IMR-90 (cell line): ENCODE results near the gene ISCA1. TPM values are rescaled to one million over a fixed set of nuclear protein-coding genes. Genes with fewer than 3 reads are reported as not detected.

Experiments used
- ATAC-seq: fragments of 200-7000 bp; cut with Tn5 transposase; 2 replicates; pipeline ENCODE4 v1.9.1; 2020; ENCODE audit warnings: low read depth, mild to moderate bottlenecking, moderate library complexity
- BruUV-seq: library from RNA; stranded (reverse); fragments of 400-500 nt; replicated peaks from 2 replicates; lab custom pipeline; 2021; lab: Mats Ljungman, UMichigan
- CTCF ChIA-PET: fragments of 300-600 bp; formaldehyde crosslinking; extraction: SDS; loops from one replicate; lab custom pipeline; 2021; ENCODE audit warnings: antibody characterized with exemption; lab: Yijun Ruan, JAX
- POLR2A ChIA-PET: fragments of 300-600 bp; sonication (Branson Sonifier 250); formaldehyde crosslinking; loops from one replicate; lab custom pipeline; 2022; ENCODE audit warnings: antibody characterized with exemption; ENCODE audit not compliant: unreplicated experiment; lab: Charles Lee
- DNase-seq: peaks from one replicate; pipeline ENCODE4 v3.0.0; 2013
- H2AFZ ChIP-seq: replicated peaks from 2 replicates; pipeline ENCODE3; 2013; ENCODE audit warnings: low read length, mild to moderate bottlenecking; ENCODE audit not compliant: poor library complexity
- H2AK5ac ChIP-seq: 2 replicates; pipeline ENCODE4 v1.6.1; 2013; ENCODE audit warnings: low read depth, low read length, inconsistent platforms
- H2AK9ac ChIP-seq: replicated peaks from 2 replicates; pipeline ENCODE3; 2013; ENCODE audit warnings: mild to moderate bottlenecking, low read depth, low read length, moderate library complexity; ENCODE audit not compliant: poor library complexity
- H2BK120ac ChIP-seq: 2 replicates; pipeline ENCODE4 v1.6.1; 2013; ENCODE audit warnings: low read depth, low read length, inconsistent platforms
- H2BK15ac ChIP-seq: 3 replicates; pipeline ENCODE4 v1.6.1; 2013; ENCODE audit warnings: low read depth, low read length, inconsistent platforms
- H2BK20ac ChIP-seq: 2 replicates; pipeline ENCODE4 v1.6.1; 2013; ENCODE audit warnings: low read depth, mild to moderate bottlenecking, inconsistent platforms, low read length, moderate library complexity
- H2BK5ac ChIP-seq: 2 replicates; pipeline ENCODE4 v1.6.1; 2013; ENCODE audit warnings: mild to moderate bottlenecking, low read depth, low read length, inconsistent platforms; ENCODE audit not compliant: poor library complexity, severe bottlenecking
- H3K14ac ChIP-seq: replicated peaks from 2 replicates; pipeline ENCODE4 v1.6.1; 2013; ENCODE audit warnings: low read depth, low read length, inconsistent platforms
- H3K18ac ChIP-seq: 2 replicates; pipeline ENCODE4 v1.6.1; 2013; ENCODE audit warnings: low read depth, low read length, control low read depth
- H3K23ac ChIP-seq: 2 replicates; pipeline ENCODE4 v1.6.1; 2013; ENCODE audit warnings: low read depth, low read length, inconsistent platforms
- H3K27ac ChIP-seq: 2 replicates; pipeline ENCODE4 v1.5.1; 2013; ENCODE audit warnings: mild to moderate bottlenecking, control low read depth, low read length; ENCODE audit not compliant: insufficient read depth
- H3K27me3 ChIP-seq: 2 replicates; pipeline ENCODE4 v1.6.1; 2013; ENCODE audit warnings: low read length; ENCODE audit not compliant: control insufficient read depth, insufficient read depth
- H3K36me3 ChIP-seq: 2 replicates; pipeline ENCODE4 v1.6.1; 2013; ENCODE audit warnings: low read length, mixed read lengths; ENCODE audit not compliant: control insufficient read depth, insufficient read depth
- H3K4ac ChIP-seq: 2 replicates; pipeline ENCODE4 v1.6.1; 2013; ENCODE audit warnings: low read depth, low read length, inconsistent platforms
- H3K4me1 ChIP-seq: 2 replicates; pipeline ENCODE4 v1.6.1; 2013; ENCODE audit warnings: low read length, mixed read lengths; ENCODE audit not compliant: control insufficient read depth, insufficient read depth
- H3K4me2 ChIP-seq: 2 replicates; pipeline ENCODE4 v1.6.1; 2013; ENCODE audit warnings: low read depth, mild to moderate bottlenecking, control low read depth, low read length, moderate library complexity
- H3K4me3 ChIP-seq: 2 replicates; pipeline ENCODE4 v1.5.1; 2013; ENCODE audit warnings: low read depth, mild to moderate bottlenecking, control low read depth, low read length, moderate library complexity; ENCODE audit not compliant: insufficient read depth
- H3K56ac ChIP-seq: 2 replicates; pipeline ENCODE4 v1.6.1; 2013; ENCODE audit warnings: low read length, inconsistent platforms; ENCODE audit not compliant: insufficient read depth; ENCODE audit errors: extremely low read depth
- H3K79me1 ChIP-seq, 2 experiments: 2 replicates each; pipeline ENCODE4 v1.6.1; 2013; ENCODE audit warnings: low read length in 2 of 2, inconsistent platforms in 1 of 2, low read depth in 1 of 2
- H3K9ac ChIP-seq: 2 replicates; pipeline ENCODE4 v1.6.1; 2013; ENCODE audit warnings: low read depth, low read length, control low read depth
- H3K9me1 ChIP-seq: 2 replicates; pipeline ENCODE4 v1.6.1; 2013; ENCODE audit warnings: low read length, inconsistent platforms; ENCODE audit not compliant: insufficient read depth
- H3K9me3 ChIP-seq: 2 replicates; pipeline ENCODE4 v1.6.1; 2013; ENCODE audit warnings: low read length; ENCODE audit not compliant: control insufficient read depth, insufficient read depth
- H4K20me1 ChIP-seq: 2 replicates; pipeline ENCODE4 v1.6.1; 2013; ENCODE audit warnings: low read length, inconsistent platforms; ENCODE audit not compliant: insufficient read depth
- H4K5ac ChIP-seq: 2 replicates; pipeline ENCODE4 v1.6.1; 2013; ENCODE audit warnings: mild to moderate bottlenecking, low read depth, low read length, control low read depth
- H4K8ac ChIP-seq, 2 experiments: 2 replicates each; pipeline ENCODE4 v1.6.1; 2013; ENCODE audit warnings: low read depth in 2 of 2, low read length in 2 of 2, control low read depth in 1 of 2, inconsistent platforms in 1 of 2
- H4K91ac ChIP-seq: 2 replicates; pipeline ENCODE4 v1.6.1; 2013; ENCODE audit warnings: low read depth, low read length, inconsistent platforms; ENCODE audit not compliant: insufficient read depth
- BHLHE40 ChIP-seq: fragments of 150-350 bp; IDR thresholded peaks from 2 replicates; pipeline ENCODE4 v1.6.1; 2016; ENCODE audit warnings: mild to moderate bottlenecking, low read depth, low read length
- CEBPB ChIP-seq: IDR thresholded peaks from 2 replicates; pipeline ENCODE4 v1.6.1; 2012; ENCODE audit warnings: low read depth, low read length, improper control_type of control experiment
- RAD21 ChIP-seq: IDR thresholded peaks from 2 replicates; pipeline ENCODE4 v1.6.1; 2012; ENCODE audit warnings: low read length, improper control_type of control experiment
- RCOR1 ChIP-seq: IDR thresholded peaks from 2 replicates; pipeline ENCODE4 v1.6.1; 2012; ENCODE audit warnings: mild to moderate bottlenecking, low read length, improper control_type of control experiment; ENCODE audit not compliant: insufficient replicate concordance
- SMC3 ChIP-seq: fragments of 150-350 bp; IDR thresholded peaks from 2 replicates; pipeline ENCODE4 v1.6.1; 2016; ENCODE audit warnings: low read depth, mild to moderate bottlenecking, antibody characterized with exemption, low read length, moderate library complexity
- WGBS, 2 experiments: methylation state at CpG; one replicate each; pipeline versions ENCODE4 v1.1.5 to v1.1.7; 2013; ENCODE audit warnings: missing lambda C conversion rate in 2 of 2; ENCODE audit not compliant: insufficient read length in 1 of 2; ENCODE audit errors: extremely low coverage in 2 of 2; 5-methylcytosine and 5-hydroxymethylcytosine counted together
- dilution Hi-C: fragments of 300-500 bp; cut with HindIII; formaldehyde crosslinking; loops from one replicate; pipeline ENCODE4 v1.14.3; 2018; ENCODE audit warnings: low sequenced_read_pairs; ENCODE audit not compliant: unreplicated experiment
- in situ Hi-C: fragments of 300-500 bp; cut with MboI; formaldehyde crosslinking; loops from 3 replicates; pipeline ENCODE4 v1.14.3; 2019; ENCODE audit warnings: low sequenced_read_pairs, inconsistent platforms, mixed read lengths
- intact Hi-C: fragments of 100-400 bp; cut with micrococcal nuclease; formaldehyde crosslinking; loops from 2 replicates; pipeline ENCODE4 v1.10.0; 2022
- polyA plus RNA-seq, 3 experiments: library from polyadenylated mRNA; depleted of rRNA; stranded (reverse); fragments of >200 nt; gene quantifications; 2 replicates each; pipeline ENCODE4 v1.2.3, GENCODE V29; 2012; ENCODE audit warnings: low replicate concordance in 1 of 3
- total RNA-seq: library from RNA; depleted of rRNA; stranded (reverse); fragments of >200 nt; gene quantifications from 2 replicates; pipeline ENCODE4 v1.2.3, GENCODE V29; 2012
- TF ChIP-seq, protein P1 (sequence below): fragments of 150-350 bp; IDR thresholded peaks from 2 replicates; pipeline ENCODE4 v1.6.1; 2016; ENCODE audit warnings: low read depth, mild to moderate bottlenecking, low read length, moderate library complexity, borderline replicate concordance
- TF ChIP-seq, protein P2 (sequence below): conservative IDR thresholded peaks from 2 replicates; pipeline ENCODE4 v1.5.1; 2012; ENCODE audit warnings: mild to moderate bottlenecking, low read depth, low read length, improper control_type of control experiment

Gene ISCA1
- total and polyA plus RNA-seq, 2 of the 4 experiments (the other 2 are of a cell fraction): 14.7 to 15.1 TPM

DNA sequence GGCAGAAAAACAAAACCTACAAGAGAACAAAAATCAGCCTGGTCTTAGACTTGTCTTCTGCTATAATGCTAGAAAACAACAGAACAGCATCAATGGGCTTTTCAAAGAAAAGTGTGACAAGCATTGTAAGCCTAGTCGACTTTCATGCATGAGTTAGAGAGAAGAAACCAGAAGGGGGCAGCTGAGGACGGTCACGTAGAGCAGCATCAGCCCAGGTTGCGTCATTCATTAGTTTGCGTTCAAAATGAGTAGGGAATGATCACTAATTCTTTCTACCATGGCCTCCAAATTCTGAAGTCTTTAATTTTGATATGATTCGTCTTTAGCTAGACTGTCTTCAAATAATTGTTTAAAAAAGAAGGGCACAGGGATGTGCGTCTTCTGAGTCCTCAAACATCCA is 4.7 kb upstream of the ISCA1 start:
- no CpG with 5 or more reads among the region's 7 CpGs for WGBS, 2 experiments
- H3K36me3 ChIP-seq: peaks cover 5% of the 10 kb centered on the region
- H4K91ac ChIP-seq: no peak overlapping the region
- dilution Hi-C loops (no loop called here), intact Hi-C loops (loop anchor here (5.0 kb wide), 1 partner anchor 35 kb away; no protein-coding TSS in a partner anchor), in situ Hi-C loops (no loop called here)
- no peak overlapping the region for H2AK5ac ChIP-seq
- no peaks in the 10 kb centered on the region for H3K27me3 ChIP-seq
- BruUV-seq: no TSS peak
- no peak overlapping the region for H4K8ac ChIP-seq
- peaks cover 0 to 4% of the 10 kb centered on the region in 2 experiments; a peak in 1 of 4 replicates for H3K79me1 ChIP-seq
- H4K20me1 ChIP-seq: peaks cover 7% of the 10 kb centered on the region; the same call in 1 of the 2 replicates
- H3K14ac ChIP-seq: no peak overlapping the region
- H2BK15ac ChIP-seq: no peak overlapping the region
- no peak overlapping the region for H3K4ac ChIP-seq
- no peak overlapping the region; the same call in 1 of the 2 replicates for H4K5ac ChIP-seq
- H2AK9ac ChIP-seq: no peak overlapping the region
- H3K4me3 ChIP-seq: no peak overlapping the region
- ChIA-PET CTCF (no interaction called here), POLR2A (no interaction called here)
- H3K9ac ChIP-seq: peak overlapping the region; percentile 65; the same call in 1 of the 2 replicates
- H2AFZ ChIP-seq: no peak overlapping the region
- no peak overlapping the region for H3K4me2 ChIP-seq
- TF ChIP-seq RAD21 (peak; percentile 40), SMC3 (peak; percentile 39; the same call in 1 of the 2 replicates), BHLHE40 (no peak), RCOR1 (no peak), CEBPB (peak; percentile 96)
- TF ChIP-seq, protein P1, sequence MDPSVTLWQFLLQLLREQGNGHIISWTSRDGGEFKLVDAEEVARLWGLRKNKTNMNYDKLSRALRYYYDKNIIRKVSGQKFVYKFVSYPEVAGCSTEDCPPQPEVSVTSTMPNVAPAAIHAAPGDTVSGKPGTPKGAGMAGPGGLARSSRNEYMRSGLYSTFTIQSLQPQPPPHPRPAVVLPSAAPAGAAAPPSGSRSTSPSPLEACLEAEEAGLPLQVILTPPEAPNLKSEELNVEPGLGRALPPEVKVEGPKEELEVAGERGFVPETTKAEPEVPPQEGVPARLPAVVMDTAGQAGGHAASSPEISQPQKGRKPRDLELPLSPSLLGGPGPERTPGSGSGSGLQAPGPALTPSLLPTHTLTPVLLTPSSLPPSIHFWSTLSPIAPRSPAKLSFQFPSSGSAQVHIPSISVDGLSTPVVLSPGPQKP: no peak
- TF ChIP-seq, protein P2, sequence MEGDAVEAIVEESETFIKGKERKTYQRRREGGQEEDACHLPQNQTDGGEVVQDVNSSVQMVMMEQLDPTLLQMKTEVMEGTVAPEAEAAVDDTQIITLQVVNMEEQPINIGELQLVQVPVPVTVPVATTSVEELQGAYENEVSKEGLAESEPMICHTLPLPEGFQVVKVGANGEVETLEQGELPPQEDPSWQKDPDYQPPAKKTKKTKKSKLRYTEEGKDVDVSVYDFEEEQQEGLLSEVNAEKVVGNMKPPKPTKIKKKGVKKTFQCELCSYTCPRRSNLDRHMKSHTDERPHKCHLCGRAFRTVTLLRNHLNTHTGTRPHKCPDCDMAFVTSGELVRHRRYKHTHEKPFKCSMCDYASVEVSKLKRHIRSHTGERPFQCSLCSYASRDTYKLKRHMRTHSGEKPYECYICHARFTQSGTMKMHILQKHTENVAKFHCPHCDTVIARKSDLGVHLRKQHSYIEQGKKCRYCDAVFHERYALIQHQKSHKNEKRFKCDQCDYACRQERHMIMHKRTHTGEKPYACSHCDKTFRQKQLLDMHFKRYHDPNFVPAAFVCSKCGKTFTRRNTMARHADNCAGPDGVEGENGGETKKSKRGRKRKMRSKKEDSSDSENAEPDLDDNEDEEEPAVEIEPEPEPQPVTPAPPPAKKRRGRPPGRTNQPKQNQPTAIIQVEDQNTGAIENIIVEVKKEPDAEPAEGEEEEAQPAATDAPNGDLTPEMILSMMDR: peak; percentile 54
- peak overlapping the region; percentile 41 for H2BK5ac ChIP-seq
- peak overlapping the region; percentile 25; the same call in 1 of the 2 replicates for H3K27ac ChIP-seq
- peaks cover 2% of the 10 kb centered on the region for H3K4me1 ChIP-seq
- no peaks in the 10 kb centered on the region for H3K9me3 ChIP-seq
- DNase-seq (peak; percentile 70), ATAC-seq (no peak)
- H3K18ac ChIP-seq: no peak overlapping the region
- H2BK20ac ChIP-seq: no peak overlapping the region
- H3K56ac ChIP-seq: no peak overlapping the region; the same call in 1 of the 2 replicates
- H2BK120ac ChIP-seq: no peak overlapping the region
- H3K23ac ChIP-seq: no peak overlapping the region
- H3K9me1 ChIP-seq: no peaks in the 10 kb centered on the region
